Fibroblast of lung (primary cell): ENCODE data around the gene ENTHD1.

Experiments
- EZH2 ChIP-seq: IDR thresholded peaks from 2 replicates; pipeline ENCODE4 v1.5.1; 2012; ENCODE audit warnings: low read length, control low read depth, mild to moderate bottlenecking; ENCODE audit errors: missing control alignments
- TF ChIP-seq, protein P1 (sequence below), 2 donors: IDR thresholded peaks in 1 of 2; conservative IDR thresholded peaks in 1 of 2; 1 replicate in 1 of 2; 2 replicates in 1 of 2; pipeline ENCODE4 v1.5.1; 2011 to 2012; ENCODE audit warnings: low read length in 2 of 2, control low read depth in 1 of 2, inconsistent platforms in 1 of 2, low read depth in 1 of 2, mild to moderate bottlenecking in 1 of 2

DNA sequence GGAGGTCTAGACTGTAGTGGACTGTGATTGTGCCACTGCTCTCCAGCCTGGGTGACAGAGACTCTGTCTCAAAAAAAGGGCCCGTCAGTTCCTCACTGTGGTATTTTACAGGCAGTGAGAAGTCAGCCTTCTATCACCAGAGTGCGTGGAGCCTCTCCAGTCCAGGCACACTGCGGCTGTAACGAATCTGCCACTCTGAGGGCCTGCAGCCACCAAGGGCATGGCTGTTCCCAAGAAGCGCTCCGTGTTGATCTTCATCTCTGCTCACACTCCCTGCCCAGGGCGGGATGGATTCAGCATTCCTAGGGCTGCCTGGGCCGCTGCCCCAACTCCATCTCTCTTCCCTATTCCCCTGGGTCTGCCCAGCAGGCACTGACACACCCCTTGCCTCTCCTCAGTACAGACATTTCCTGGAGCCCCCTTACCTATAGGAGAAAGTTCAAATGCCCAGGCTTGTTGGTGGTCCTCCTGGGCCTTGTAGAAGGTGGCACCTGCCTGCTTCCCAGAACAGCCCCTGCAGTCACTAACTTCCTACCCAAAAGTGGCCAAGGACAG, 174.6 kb downstream of the ENTHD1 start:
- TF ChIP-seq EZH2, result no peak
- TF ChIP-seq, protein P1, sequence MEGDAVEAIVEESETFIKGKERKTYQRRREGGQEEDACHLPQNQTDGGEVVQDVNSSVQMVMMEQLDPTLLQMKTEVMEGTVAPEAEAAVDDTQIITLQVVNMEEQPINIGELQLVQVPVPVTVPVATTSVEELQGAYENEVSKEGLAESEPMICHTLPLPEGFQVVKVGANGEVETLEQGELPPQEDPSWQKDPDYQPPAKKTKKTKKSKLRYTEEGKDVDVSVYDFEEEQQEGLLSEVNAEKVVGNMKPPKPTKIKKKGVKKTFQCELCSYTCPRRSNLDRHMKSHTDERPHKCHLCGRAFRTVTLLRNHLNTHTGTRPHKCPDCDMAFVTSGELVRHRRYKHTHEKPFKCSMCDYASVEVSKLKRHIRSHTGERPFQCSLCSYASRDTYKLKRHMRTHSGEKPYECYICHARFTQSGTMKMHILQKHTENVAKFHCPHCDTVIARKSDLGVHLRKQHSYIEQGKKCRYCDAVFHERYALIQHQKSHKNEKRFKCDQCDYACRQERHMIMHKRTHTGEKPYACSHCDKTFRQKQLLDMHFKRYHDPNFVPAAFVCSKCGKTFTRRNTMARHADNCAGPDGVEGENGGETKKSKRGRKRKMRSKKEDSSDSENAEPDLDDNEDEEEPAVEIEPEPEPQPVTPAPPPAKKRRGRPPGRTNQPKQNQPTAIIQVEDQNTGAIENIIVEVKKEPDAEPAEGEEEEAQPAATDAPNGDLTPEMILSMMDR (conservative IDR thresholded peaks at IDR 0.05 in 1 of 2, IDR thresholded peaks at IDR 0.05 in 1 of 2; ENCODE audit: low read depth in 1 of 2, low read length in 2 of 2), result no peak
